Panc1 (cell line): ENCODE results near the gene ETF1. TPM values are rescaled to one million over a fixed set of nuclear protein-coding genes. Genes with fewer than 3 reads are reported as not detected.

ENCODE experiments used
- ATAC-seq: fragments of 200-7000 bp; cut with Tn5 transposase; 2 replicates; pipeline ENCODE4 v1.9.1; 2020; ENCODE audit warnings: mild to moderate bottlenecking, moderate library complexity
- BruUV-seq: library from RNA; stranded (reverse); fragments of 400-500 nt; replicated peaks from 2 replicates; lab custom pipeline; 2021; lab: Mats Ljungman, UMichigan
- CTCF ChIA-PET: fragments of 300-600 bp; sonication (Branson Sonifier 250); formaldehyde crosslinking; loops from one replicate; lab custom pipeline; 2022; ENCODE audit warnings: antibody characterized with exemption; lab: Charles Lee
- POLR2A ChIA-PET: fragments of 300-600 bp; sonication (Branson Sonifier 250); formaldehyde crosslinking; loops from one replicate; lab custom pipeline; 2022; ENCODE audit warnings: antibody characterized with exemption; lab: Charles Lee
- DNase-seq: peaks from one replicate; pipeline ENCODE4 v3.0.0-alpha.2; 2010; ENCODE audit warnings: low read depth, low spot score
- H3K27ac ChIP-seq: 2 replicates; pipeline ENCODE4 v1.5.1; 2011; ENCODE audit warnings: mild to moderate bottlenecking, low read length, inconsistent platforms
- H3K27me3 ChIP-seq: fragments of 200-500 bp; sonication (Bioruptor generic); 2 replicates; pipeline ENCODE4 v1.6.0; 2014; ENCODE audit warnings: low read length, inconsistent platforms; ENCODE audit not compliant: control insufficient read depth, insufficient read depth
- H3K36me3 ChIP-seq: fragments of 200-500 bp; sonication (Bioruptor generic); 2 replicates; pipeline ENCODE4 v1.5.1; 2014; ENCODE audit warnings: inconsistent platforms, mild to moderate bottlenecking, low read length, moderate library complexity; ENCODE audit not compliant: control insufficient read depth, insufficient read depth
- H3K4me1 ChIP-seq: 2 replicates; pipeline ENCODE4 v1.5.1; 2011; ENCODE audit warnings: inconsistent platforms, mild to moderate bottlenecking, low read length, moderate library complexity; ENCODE audit not compliant: control insufficient read depth, insufficient read depth
- H3K4me3 ChIP-seq, 2 experiments: 2 replicates each; pipeline ENCODE4 v1.5.1; 2011 to 2012; ENCODE audit warnings: low read depth in 2 of 2, low read length in 2 of 2, mild to moderate bottlenecking in 2 of 2, inconsistent platforms in 1 of 2, moderate library complexity in 1 of 2
- H3K9me3 ChIP-seq: fragments of 200-500 bp; sonication (Bioruptor generic); 2 replicates; pipeline ENCODE4 v1.5.1; 2014; ENCODE audit warnings: low read depth, mild to moderate bottlenecking, inconsistent platforms, low read length, moderate library complexity; ENCODE audit not compliant: control insufficient read depth, insufficient read depth
- CTCF ChIP-seq: fragments of 450-650 bp; IDR thresholded peaks from 2 replicates; pipeline ENCODE4 v1.5.1; 2017; ENCODE audit warnings: mild to moderate bottlenecking
- POLR2AphosphoS5 ChIP-seq: IDR thresholded peaks from 2 replicates; pipeline ENCODE4 v1.6.1; 2012; ENCODE audit warnings: mild to moderate bottlenecking, low read depth, low read length, moderate library complexity
- REST ChIP-seq, 2 experiments: IDR thresholded peaks; 2 replicates each; pipeline ENCODE4 v1.6.1; 2011 to 2012; ENCODE audit warnings: low read depth in 2 of 2, control low read depth in 1 of 2, low read length in 1 of 2, mild to moderate bottlenecking in 1 of 2, moderate library complexity in 1 of 2; ENCODE audit not compliant: insufficient read depth in 1 of 2
- SIN3A ChIP-seq: IDR thresholded peaks from 2 replicates; pipeline ENCODE4 v1.6.1; 2012; ENCODE audit warnings: low read depth, mild to moderate bottlenecking, low read length, moderate library complexity, borderline replicate concordance; ENCODE audit not compliant: insufficient read depth
- TCF7L2 ChIP-seq: IDR thresholded peaks from 2 replicates; pipeline ENCODE4 v1.6.1; 2011; ENCODE audit warnings: mild to moderate bottlenecking, low read depth, low read length, inconsistent platforms
- in situ Hi-C: cut with HindIII; loops from 2 replicates; pipeline ENCODE4 v1.10.0; 2016; ENCODE audit warnings: low sequenced_read_pairs, low pct_unique_long_range_greater_than_20kb
- intact Hi-C: fragments of 100-400 bp; cut with micrococcal nuclease; formaldehyde crosslinking; loops from one replicate; pipeline ENCODE4 v1.10.0; 2022; ENCODE audit not compliant: unreplicated experiment
- total RNA-seq: library from RNA; stranded (reverse); gene quantifications from one replicate; pipeline ENCODE4 v1.2.1, GENCODE V29; 2021; ENCODE audit not compliant: unreplicated experiment

The ETF1 gene
- total RNA-seq, 1 experiment from 2014 or later: 168 TPM

GRCh38 chr5:138471052-138471361 lies 72.0 kb downstream of the ETF1 start:
- Histone ChIP-seq H3K27ac (no peak overlapping the region), H3K4me3 (no peak overlapping the region), H3K9me3 (no peaks in the 10 kb centered on the region), H3K27me3 (no peaks in the 10 kb centered on the region), H3K4me1 (no peaks in the 10 kb centered on the region), H3K36me3 (no peaks in the 10 kb centered on the region)
- POLR2A ChIA-PET: interaction anchor here (0.5 kb wide), 1 partner anchor 99 kb away, joined by 4 read pairs; no protein-coding TSS in a partner anchor
- in situ Hi-C loops: no loop called here
- TF ChIP-seq REST (IDR thresholded peaks at IDR 0.05; ENCODE audit: insufficient read depth in 1 of 2, low read depth in 2 of 2, low read length in 1 of 2) (no peak), CTCF (no peak), SIN3A (no peak), POLR2AphosphoS5 (no peak), TCF7L2 (no peak)
- BruUV-seq: no TSS peak
- CTCF ChIA-PET: no interaction called here
- ATAC-seq (no peak), DNase-seq (no peak)
- intact Hi-C loops: no loop called here

- H3K4me1 ChIP-seq: no peaks in the 10 kb centered on the region
- no peak overlapping the region for H3K4me3 ChIP-seq
- H3K9me3 ChIP-seq: no peaks in the 10 kb centered on the region
- BruUV-seq: no TSS peak
- DNase-seq (no peak), ATAC-seq (no peak)
- no peaks in the 10 kb centered on the region for H3K36me3 ChIP-seq
- CTCF ChIA-PET: no interaction called here
- no peak overlapping the region for H3K27ac ChIP-seq
- intact Hi-C loops: no loop called here
- H3K27me3 ChIP-seq: no peaks in the 10 kb centered on the region
- TF ChIP-seq TCF7L2 (no peak), POLR2AphosphoS5 (peak; percentile 38; the same call in 1 of the 2 replicates)
- in situ Hi-C loops: no loop called here
- POLR2A ChIA-PET: interaction anchor here (0.5 kb wide), 1 partner anchor 99 kb away, joined by 4 read pairs; no protein-coding TSS in a partner anchor
These were observed 72.5 kb downstream of the ETF1 start for GRCh38 chr5:138470322-138471051.
